H1 (cell line): ENCODE measurements around the gene BMF. TPM values are rescaled to one million over a fixed set of nuclear protein-coding genes. Genes with fewer than 3 reads are reported as not detected.

Experiments used
- CTCF ChIA-PET: fragments of 300-600 bp; sonication (Branson Sonifier 250); formaldehyde crosslinking; loops from one replicate; lab custom pipeline; 2021; ENCODE audit not compliant: partially characterized antibody; lab: Charles Lee
- POLR2A ChIA-PET: fragments of 300-600 bp; sonication (Branson Sonifier 250); formaldehyde crosslinking; loops from one replicate; lab custom pipeline; 2021; ENCODE audit warnings: inconsistent platforms; ENCODE audit not compliant: partially characterized antibody; lab: Charles Lee
- DNase-seq, 2 experiments: peaks; one replicate each; pipeline versions ENCODE4 v3.0.0 to v3.0.0-alpha.2; 2010 to 2022; ENCODE audit warnings: low spot score in 2 of 2, low read depth in 1 of 2, mixed read lengths in 1 of 2
- FAIRE-seq: peaks from 2 replicates; lab custom pipeline; 2011; peaks lifted over from hg19 to GRCh38; lab: Jason Lieb, UNC
- H2AFZ ChIP-seq: 2 replicates; pipeline ENCODE4 v1.8.1; 2012; ENCODE audit warnings: low read length, inconsistent platforms
- H2AK5ac ChIP-seq: 2 replicates; pipeline ENCODE4 v1.6.1; 2013; ENCODE audit warnings: low read depth, low read length
- H2BK120ac ChIP-seq: replicated peaks from 2 replicates; pipeline ENCODE3; 2013; ENCODE audit warnings: low read depth, low read length, inconsistent platforms
- H2BK12ac ChIP-seq: 2 replicates; pipeline ENCODE4 v1.6.1; 2013; ENCODE audit warnings: low read depth, low read length
- H2BK15ac ChIP-seq: 2 replicates; pipeline ENCODE4 v1.6.1; 2013; ENCODE audit warnings: low read length
- H2BK20ac ChIP-seq: 2 replicates; pipeline ENCODE4 v1.6.1; 2013; ENCODE audit warnings: low read length
- H2BK5ac ChIP-seq: 2 replicates; pipeline ENCODE4 v1.6.1; 2013; ENCODE audit warnings: low read depth, low read length
- H3K14ac ChIP-seq: 2 replicates; pipeline ENCODE4 v1.6.1; 2013; ENCODE audit warnings: inconsistent platforms; ENCODE audit not compliant: insufficient read length
- H3K18ac ChIP-seq: 2 replicates; pipeline ENCODE4 v1.6.1; 2013; ENCODE audit warnings: low read length; ENCODE audit errors: extremely low read depth
- H3K23ac ChIP-seq: 2 replicates; pipeline ENCODE4 v1.6.1; 2013; ENCODE audit warnings: inconsistent platforms; ENCODE audit not compliant: insufficient read length
- H3K23me2 ChIP-seq: 2 replicates; pipeline ENCODE4 v1.6.1; 2013; ENCODE audit warnings: low read depth, low read length
- H3K27ac ChIP-seq: 2 replicates; pipeline ENCODE4 v1.6.1; 2011; ENCODE audit warnings: low read depth, low read length, inconsistent platforms
- H3K27me3 ChIP-seq, 4 experiments: replicated peaks in 1 of 4; 1 replicate in 1 of 4; 2 replicates in 3 of 4; pipeline versions ENCODE4 v1.6.1 to v1.8.1; 2011 to 2013; ENCODE audit warnings: low read length in 3 of 4, mild to moderate bottlenecking in 3 of 4, inconsistent platforms in 2 of 4, mixed read lengths in 2 of 4, moderate library complexity in 1 of 4; ENCODE audit not compliant: control insufficient read depth in 3 of 4, insufficient read depth in 3 of 4; ENCODE audit errors: extremely low read depth in 1 of 4
- H3K36me3 ChIP-seq, 4 experiments: 2 replicates each; pipeline versions ENCODE4 v1.6.1 to v1.8.1; 2011 to 2013; ENCODE audit warnings: mild to moderate bottlenecking in 4 of 4, low read length in 3 of 4, moderate library complexity in 2 of 4, control low read depth in 1 of 4, inconsistent platforms in 1 of 4; ENCODE audit not compliant: insufficient read depth in 4 of 4, control insufficient read depth in 2 of 4
- H3K4ac ChIP-seq: replicated peaks from 2 replicates; pipeline ENCODE3; 2013; ENCODE audit warnings: low read length, low read depth, mixed read lengths, inconsistent platforms; ENCODE audit not compliant: insufficient read length
- H3K4me1 ChIP-seq, 4 experiments: replicated peaks in 1 of 4; 1 replicate in 1 of 4; 2 replicates in 3 of 4; pipeline versions ENCODE4 v1.6.1 to v1.8.1; 2011 to 2013; ENCODE audit warnings: low read length in 3 of 4, inconsistent platforms in 2 of 4, mixed read lengths in 1 of 4; ENCODE audit not compliant: insufficient read depth in 4 of 4, control insufficient read depth in 3 of 4
- H3K4me2 ChIP-seq, 2 experiments: 2 replicates each; pipeline versions ENCODE4 v1.6.1 to v1.8.1; 2011 to 2013; ENCODE audit warnings: low read depth in 2 of 2, low read length in 2 of 2, control low read depth in 1 of 2, inconsistent platforms in 1 of 2, mild to moderate bottlenecking in 1 of 2; ENCODE audit not compliant: insufficient read depth in 1 of 2
- H3K4me3 ChIP-seq, 4 experiments: fragments of 200-600, 300-600 bp in 1 of 4; sonication (generic), shearing (Covaris generic), sonication (Bioruptor Twin) in 1 of 4; 2 replicates each; pipeline versions ENCODE4 v1.5.1 to v1.8.1; 2011 to 2016; ENCODE audit warnings: low read length in 4 of 4, low read depth in 3 of 4, control low read depth in 2 of 4, inconsistent platforms in 2 of 4, mild to moderate bottlenecking in 2 of 4, mixed read lengths in 1 of 4, moderate library complexity in 1 of 4; ENCODE audit not compliant: insufficient read depth in 2 of 4; ENCODE audit errors: extremely low read depth in 1 of 4
- H3K56ac ChIP-seq: replicated peaks from 2 replicates; pipeline ENCODE3; 2013; ENCODE audit warnings: low read depth, mild to moderate bottlenecking, mixed read lengths, low read length, inconsistent platforms; ENCODE audit not compliant: insufficient read length
- H3K79me1 ChIP-seq: 2 replicates; pipeline ENCODE4 v1.6.1; 2013; ENCODE audit warnings: low read depth, low read length, control low read depth
- H3K79me2 ChIP-seq, 2 experiments: 2 replicates each; pipeline versions ENCODE4 v1.6.1 to v1.8.1; 2012 to 2013; ENCODE audit warnings: low read length in 2 of 2, mild to moderate bottlenecking in 2 of 2, inconsistent platforms in 1 of 2; ENCODE audit not compliant: insufficient read depth in 2 of 2, control insufficient read depth in 1 of 2
- H3K9ac ChIP-seq, 4 experiments: replicated peaks in 1 of 4; 1 replicate in 1 of 4; 2 replicates in 3 of 4; pipeline versions ENCODE4 v1.6.1 to v1.8.1; 2011 to 2013; ENCODE audit warnings: low read depth in 3 of 4, low read length in 3 of 4, control low read depth in 2 of 4, mild to moderate bottlenecking in 2 of 4, moderate library complexity in 2 of 4, inconsistent platforms in 1 of 4; ENCODE audit errors: extremely low read depth in 1 of 4
- H3K9me3 ChIP-seq, 2 experiments: 2 replicates each; pipeline versions ENCODE4 v1.6.1 to v1.8.1; 2012 to 2013; ENCODE audit warnings: mild to moderate bottlenecking in 2 of 2, moderate library complexity in 2 of 2, control low read depth in 1 of 2, inconsistent platforms in 1 of 2, low read depth in 1 of 2, low read length in 1 of 2, mixed read lengths in 1 of 2; ENCODE audit not compliant: insufficient read depth in 2 of 2
- H4K20me1 ChIP-seq, 2 experiments: replicated peaks in 1 of 2; 2 replicates each; pipeline versions ENCODE3 to v1.8.1; 2011 to 2013; ENCODE audit warnings: inconsistent platforms in 2 of 2, low read length in 2 of 2, mild to moderate bottlenecking in 1 of 2; ENCODE audit not compliant: insufficient read depth in 2 of 2, control insufficient read depth in 1 of 2
- H4K5ac ChIP-seq: 2 replicates; pipeline ENCODE4 v1.6.1; 2013; ENCODE audit warnings: low read length, low read depth, mixed read lengths, inconsistent platforms; ENCODE audit not compliant: insufficient read length
- H4K8ac ChIP-seq: 2 replicates; pipeline ENCODE4 v1.8.0; 2013; ENCODE audit warnings: mild to moderate bottlenecking, moderate library complexity, low read length, inconsistent platforms; ENCODE audit not compliant: insufficient read depth; ENCODE audit errors: extremely low read depth
- H4K91ac ChIP-seq: replicated peaks from 2 replicates; pipeline ENCODE3; 2013; ENCODE audit warnings: low read length, mixed read lengths, inconsistent platforms; ENCODE audit not compliant: insufficient read length
- CREB1 ChIP-seq: IDR thresholded peaks from 2 replicates; pipeline ENCODE4 v1.6.1; 2012; ENCODE audit warnings: inconsistent platforms
- JUN ChIP-seq: IDR thresholded peaks from 2 replicates; pipeline ENCODE4 v1.6.1; 2011; ENCODE audit warnings: low read depth, mild to moderate bottlenecking, improper control_type of control experiment, low read length
- SUZ12 ChIP-seq: fragments of 200-600 bp; sonication (generic); IDR thresholded peaks from 2 replicates; pipeline ENCODE4 v1.6.1; 2012; ENCODE audit warnings: mild to moderate bottlenecking, inconsistent platforms, low read length, moderate library complexity, mixed read lengths
- WGBS, 2 experiments: shearing (Covaris generic) in 1 of 2; methylation state at CpG; one replicate each; pipeline versions ENCODE4 v1.1.6 to v1.1.7; 2013 to 2015; ENCODE audit warnings: low lambda C conversion rate in 2 of 2, mixed read lengths in 2 of 2, inconsistent platforms in 1 of 2, low coverage in 1 of 2, missing lambda C conversion rate in 1 of 2; ENCODE audit not compliant: insufficient replicate concordance in 2 of 2, insufficient coverage in 1 of 2, insufficient read length in 1 of 2; ENCODE audit errors: extremely low coverage in 1 of 2, missing lambda C conversion rate in 1 of 2; 5-methylcytosine and 5-hydroxymethylcytosine counted together
- polyA plus RNA-seq, 7 experiments: library from polyadenylated mRNA; depleted of rRNA in 3 of 7; stranded (reverse) in 5 of 7; unstranded in 2 of 7; fragments of >200 nt in 5 of 7; fragments of 200-250 nt in 2 of 7; gene quantifications; 1 replicate in 5 of 7; 2 replicates in 1 of 7; 4 replicates in 1 of 7; pipeline versions ENCODE4 v1.2.1 to v1.2.3, GENCODE V29; 2011 to 2013; ENCODE audit warnings: missing spikeins in 2 of 7, mixed read lengths in 2 of 7
- total RNA-seq: library from RNA; stranded (reverse); fragmentation: NEBNext Ultra II Directional; extraction: Animal tissue kit (Norgen Biotek cat#: 25700); gene quantifications from 2 replicates; pipeline ENCODE4 v1.2.1, GENCODE V29; 2021

The BMF gene
- total and polyA plus RNA-seq, 2 of the 8 experiments (the other 6 are each of a cell fraction or from before 2014, with no cell fraction given), result 21.2 to 24.2 TPM

GRCh38 chr15:40118473-40118872 lies 9.8 kb upstream of the BMF start:
- no peak overlapping the region for H4K8ac ChIP-seq
- no peaks in the 10 kb centered on the region for H3K23me2 ChIP-seq
- H3K27ac ChIP-seq, result no peak overlapping the region
- H2AK5ac ChIP-seq, result no peak overlapping the region
- H4K5ac ChIP-seq, result no peak overlapping the region
- no peaks in the 10 kb centered on the region for H4K20me1 ChIP-seq
- WGBS, 2 experiments, result 96% methylated on average over 3 of the region's 3 CpGs; no CpG with 5 or more reads in 1 of the 2 experiments
- H3K4me1 ChIP-seq, result peaks cover 5 to 9% (median 8%) of the 10 kb centered on the region in 4 experiments; a peak in 6 of 7 replicates
- peak overlapping the region; percentile 62 for H4K91ac ChIP-seq
- H3K18ac ChIP-seq, result no peak overlapping the region; the same call in 1 of the 2 replicates
- H3K79me1 ChIP-seq, result no peaks in the 10 kb centered on the region
- H3K36me3 ChIP-seq, result no peaks in the 10 kb centered on the region
- H3K14ac ChIP-seq, result no peak overlapping the region
- H2BK120ac ChIP-seq, result no peak overlapping the region
- H3K9me3 ChIP-seq, result no peaks in the 10 kb centered on the region
- H3K4me3 ChIP-seq, result no peak overlapping the region
- H3K56ac ChIP-seq, result no peak overlapping the region
- no peaks in the 10 kb centered on the region for H3K27me3 ChIP-seq
- no peaks in the 10 kb centered on the region for H3K79me2 ChIP-seq
- H3K23ac ChIP-seq, result no peak overlapping the region
- no peak for FAIRE-seq
- TF ChIP-seq SUZ12 (no peak), CREB1 (no peak), JUN (no peak)
- ChIA-PET CTCF (interaction anchor here (1.3 to 1.8 kb wide), 2 partner anchors 12 to 73 kb away, joined by 4 to 10 read pairs; no protein-coding TSS in a partner anchor), POLR2A (interaction anchor here (1.1 kb wide), 1 partner anchor 10 kb away, joined by 3 read pairs; the partner anchor contains the start of gene BMF)
- H3K4ac ChIP-seq, result no peak overlapping the region
- no peak overlapping the region for H3K9ac ChIP-seq
- H2BK15ac ChIP-seq, result 0 out of 2 replicates have a peak overlapping the region, but pooled peaks have one; percentile 46
- H2AFZ ChIP-seq, result no peak overlapping the region
- H2BK12ac ChIP-seq, result no peak overlapping the region
- DNase-seq, result no peak
- H2BK20ac ChIP-seq, result 0 out of 2 replicates have a peak overlapping the region, but pooled peaks have one; percentile 72
- H2BK5ac ChIP-seq, result no peak overlapping the region
- no peak overlapping the region for H3K4me2 ChIP-seq
